Measurements from ENCODE around the gene LDLRAP1.
A peak's percentile ranks its signal among the peaks of the same experiment; 100 is the strongest.

DNA sequence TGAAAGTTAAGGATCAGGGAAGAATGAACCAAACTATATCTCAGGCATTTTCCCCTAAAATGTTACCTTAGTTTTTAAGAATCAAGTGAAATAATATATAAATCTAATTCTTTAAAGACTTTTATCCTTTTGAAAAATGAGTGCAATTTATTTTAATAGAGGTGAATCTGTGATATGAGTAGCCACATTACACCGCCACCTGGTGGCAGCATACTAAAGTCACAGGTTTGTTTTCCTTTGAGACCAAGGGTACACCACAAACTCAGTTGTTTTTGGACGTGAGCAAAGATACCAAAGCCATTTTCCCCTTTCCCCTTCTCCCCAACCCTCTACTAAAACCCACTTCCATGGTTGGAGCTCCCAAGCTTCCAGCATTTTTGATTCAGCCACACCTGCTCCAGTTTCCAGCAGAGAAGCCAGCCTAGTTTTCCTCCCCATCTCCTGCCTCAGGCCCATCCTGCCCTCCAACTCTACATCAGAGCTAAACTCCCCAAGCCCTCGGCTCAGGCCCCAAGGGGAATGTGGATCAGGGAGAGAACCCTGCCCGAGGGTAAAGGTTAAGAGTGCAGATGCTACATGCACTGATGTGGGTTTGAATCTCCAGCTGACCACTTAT lies 22.9 kb upstream of the LDLRAP1 start:
- TF ChIP-seq CEBPB (IDR thresholded peaks at IDR 0.05; ENCODE audit: low read depth), result no peak
- TF ChIP-seq CTCF (IDR thresholded peaks at IDR 0.05 in 2 of 3, conservative IDR thresholded peaks at IDR 0.05 in 1 of 3; ENCODE audit: borderline replicate concordance in 1 of 3, insufficient read depth in 1 of 3, low read depth in 2 of 3, low read length in 2 of 3), result peak; percentile 75 to 89 (median 77)
- no peak for TF ChIP-seq POLR2A (IDR thresholded peaks at IDR 0.05; ENCODE audit: borderline replicate concordance, extremely low read depth, insufficient read depth, insufficient read length)
- no peak for TF ChIP-seq EZH2phosphoT487 (IDR thresholded peaks at IDR 0.05; ENCODE audit: borderline replicate concordance)
- no peak for TF ChIP-seq FOSL1 (IDR thresholded peaks at IDR 0.05; ENCODE audit: low read depth)
- TF ChIP-seq EZH2 (IDR thresholded peaks at IDR 0.05), result no peak
- no peak for TF ChIP-seq JUND (IDR thresholded peaks at IDR 0.05)
- TF ChIP-seq, protein P1, sequence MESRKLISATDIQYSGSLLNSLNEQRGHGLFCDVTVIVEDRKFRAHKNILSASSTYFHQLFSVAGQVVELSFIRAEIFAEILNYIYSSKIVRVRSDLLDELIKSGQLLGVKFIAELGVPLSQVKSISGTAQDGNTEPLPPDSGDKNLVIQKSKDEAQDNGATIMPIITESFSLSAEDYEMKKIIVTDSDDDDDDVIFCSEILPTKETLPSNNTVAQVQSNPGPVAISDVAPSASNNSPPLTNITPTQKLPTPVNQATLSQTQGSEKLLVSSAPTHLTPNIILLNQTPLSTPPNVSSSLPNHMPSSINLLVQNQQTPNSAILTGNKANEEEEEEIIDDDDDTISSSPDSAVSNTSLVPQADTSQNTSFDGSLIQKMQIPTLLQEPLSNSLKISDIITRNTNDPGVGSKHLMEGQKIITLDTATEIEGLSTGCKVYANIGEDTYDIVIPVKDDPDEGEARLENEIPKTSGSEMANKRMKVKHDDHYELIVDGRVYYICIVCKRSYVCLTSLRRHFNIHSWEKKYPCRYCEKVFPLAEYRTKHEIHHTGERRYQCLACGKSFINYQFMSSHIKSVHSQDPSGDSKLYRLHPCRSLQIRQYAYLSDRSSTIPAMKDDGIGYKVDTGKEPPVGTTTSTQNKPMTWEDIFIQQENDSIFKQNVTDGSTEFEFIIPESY (IDR thresholded peaks at IDR 0.05; ENCODE audit: extremely low read depth, insufficient replicate concordance, low read length), result no peak
- TF ChIP-seq REST (IDR thresholded peaks at IDR 0.05; ENCODE audit: low read depth), result no peak
- TF ChIP-seq RAD21 (IDR thresholded peaks at IDR 0.05; ENCODE audit: low read depth), result peak; percentile 80
- TF ChIP-seq TCF7L2 (IDR thresholded peaks at IDR 0.05; ENCODE audit: borderline replicate concordance, extremely low read depth, insufficient read depth, insufficient read length), result no peak
- no peak for TF ChIP-seq SIN3A (IDR thresholded peaks at IDR 0.05; ENCODE audit: low read depth)

All from HCT116 (cell line).